Lower lobe of right lung (tissue), 2 donors: ENCODE results near the gene VAMP7. TPM values are rescaled to one million over a fixed set of nuclear protein-coding genes. Genes with fewer than 3 reads are reported as not detected.

Experiments used
- ATAC-seq, 2 donors: fragments of 200-7000 bp; cut with Tn5 transposase; one replicate each; pipeline ENCODE4 v1.9.1; 2020 to 2022; ENCODE audit warnings: mild to moderate bottlenecking in 2 of 2, moderate library complexity in 2 of 2
- DNase-seq: peaks from one replicate; pipeline ENCODE4 v3.0.0-alpha.2; 2020
- H3K27ac ChIP-seq: fragments of 200-600 bp; one replicate; pipeline ENCODE4 v1.8.0; 2022
- H3K27me3 ChIP-seq: fragments of 200-600 bp; one replicate; pipeline ENCODE4 v1.8.0; 2022; ENCODE audit warnings: low read depth
- H3K36me3 ChIP-seq: fragments of 200-600 bp; one replicate; pipeline ENCODE4 v1.8.0; 2022; ENCODE audit warnings: mild to moderate bottlenecking
- H3K4me1 ChIP-seq: fragments of 200-600 bp; one replicate; pipeline ENCODE4 v1.8.0; 2022
- H3K4me3 ChIP-seq: fragments of 200-600 bp; one replicate; pipeline ENCODE4 v1.8.0; 2022; ENCODE audit warnings: mild to moderate bottlenecking
- H3K9me3 ChIP-seq: fragments of 200-600 bp; one replicate; pipeline ENCODE4 v1.8.0; 2022
- CTCF ChIP-seq: fragments of 200-600 bp; IDR thresholded peaks from one replicate; pipeline ENCODE4 v1.8.0; 2022; ENCODE audit warnings: antibody characterized with exemption, mild to moderate bottlenecking
- intact Hi-C: fragments of 100-400 bp; cut with DNase I; formaldehyde crosslinking; loops from one replicate; pipeline ENCODE4 v1.11.0; 2022
- total RNA-seq: library from RNA; stranded (reverse); fragmentation: NEBNext Ultra II Directional; extraction: Animal tissue kit (Norgen Biotek cat#: 25700); gene quantifications from one replicate; pipeline ENCODE4 v1.2.1, GENCODE V29; 2021
- donor health status: DM: no; HTN: yes; CAD: no; lungs with severe emphysema.

VAMP7 gene
- total RNA-seq, 1 donor from 2014 or later, result 31.0 TPM

DNA sequence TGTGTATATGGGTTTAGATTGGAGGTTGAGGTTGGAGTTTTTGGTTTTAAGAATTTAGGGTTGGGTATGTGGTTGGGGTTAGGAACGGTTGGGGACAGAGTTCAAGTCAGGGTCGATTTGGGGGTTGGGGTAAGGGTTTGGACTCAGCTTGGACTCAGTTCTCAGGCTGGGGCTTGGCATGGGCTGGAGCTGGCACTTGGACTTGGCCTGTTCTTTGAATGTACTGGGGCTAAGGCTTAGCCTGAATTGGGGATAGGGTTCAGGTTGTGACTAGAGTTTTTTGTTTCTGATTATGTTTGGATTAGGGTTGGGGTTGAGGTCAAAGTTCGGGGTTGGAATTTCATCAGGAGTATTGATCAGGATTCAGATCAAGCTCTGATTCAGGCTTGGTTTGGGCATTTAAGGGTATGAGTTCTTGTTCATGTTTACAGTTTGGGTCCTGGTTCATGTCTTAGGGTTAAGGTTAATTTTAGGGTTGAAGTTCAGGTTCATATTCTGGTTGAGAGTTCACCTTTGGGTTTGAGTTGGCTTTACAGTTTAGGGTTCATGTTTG lies 70.2 kb downstream of the VAMP7 start:
- Histone ChIP-seq H3K27ac (no peak overlapping the region), H3K9me3 (no peaks in the 10 kb centered on the region), H3K27me3 (no peaks in the 10 kb centered on the region), H3K4me1 (no peaks in the 10 kb centered on the region), H3K36me3 (no peaks in the 10 kb centered on the region), H3K4me3 (no peak overlapping the region)
- no peak for TF ChIP-seq CTCF
- intact Hi-C loops, result no loop called here
- DNase-seq, result no peak
- no peak for ATAC-seq

GRCh38 chrX:155953055-155953454 lies 71.9 kb downstream of the VAMP7 start:
- Histone ChIP-seq H3K4me3 (no peak overlapping the region), H3K36me3 (no peaks in the 10 kb centered on the region), H3K27me3 (no peaks in the 10 kb centered on the region), H3K4me1 (no peaks in the 10 kb centered on the region), H3K9me3 (no peaks in the 10 kb centered on the region), H3K27ac (no peak overlapping the region)
- TF ChIP-seq CTCF, result no peak
- intact Hi-C loops, result no loop called here
- DNase-seq (no peak), ATAC-seq (no peak)

GRCh38 chrX:155954793-155955192 lies 73.6 kb downstream of the VAMP7 start:
- intact Hi-C loops, result no loop called here
- TF ChIP-seq CTCF, result no peak
- no peaks in the 10 kb centered on the region for H3K27me3 ChIP-seq
- ATAC-seq, result no peak
- DNase-seq, result no peak
- H3K27ac ChIP-seq, result no peak overlapping the region
- H3K4me3 ChIP-seq, result no peak overlapping the region
- no peaks in the 10 kb centered on the region for H3K4me1 ChIP-seq
- no peaks in the 10 kb centered on the region for H3K9me3 ChIP-seq
- H3K36me3 ChIP-seq, result no peaks in the 10 kb centered on the region

DNA sequence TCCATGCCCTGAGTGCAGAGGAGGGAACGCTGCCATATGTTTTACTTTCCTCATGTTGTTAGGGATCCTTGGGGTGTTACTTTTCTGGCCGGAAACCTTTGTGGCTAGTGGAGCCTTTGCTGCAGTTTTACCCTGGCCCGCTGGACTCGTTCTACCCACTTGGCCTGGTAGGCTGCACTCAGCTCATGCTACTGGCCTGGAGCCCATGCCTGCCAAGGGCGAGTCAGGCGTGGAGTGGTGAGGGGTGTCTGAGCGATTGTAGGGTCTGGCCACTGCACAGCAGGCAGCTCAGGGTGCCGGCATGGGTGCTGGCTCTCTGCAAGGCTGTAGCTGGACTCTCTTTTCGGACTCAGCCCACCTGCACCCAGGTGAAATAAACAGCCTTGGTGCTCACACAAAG lies 75.0 kb downstream of the VAMP7 start:
- ATAC-seq (no peak), DNase-seq (no peak)
- Histone ChIP-seq H3K9me3 (no peaks in the 10 kb centered on the region), H3K36me3 (no peaks in the 10 kb centered on the region), H3K27ac (no peak overlapping the region), H3K4me1 (no peaks in the 10 kb centered on the region), H3K27me3 (no peaks in the 10 kb centered on the region), H3K4me3 (no peak overlapping the region)
- no peak for TF ChIP-seq CTCF
- intact Hi-C loops, result no loop called here

DNA sequence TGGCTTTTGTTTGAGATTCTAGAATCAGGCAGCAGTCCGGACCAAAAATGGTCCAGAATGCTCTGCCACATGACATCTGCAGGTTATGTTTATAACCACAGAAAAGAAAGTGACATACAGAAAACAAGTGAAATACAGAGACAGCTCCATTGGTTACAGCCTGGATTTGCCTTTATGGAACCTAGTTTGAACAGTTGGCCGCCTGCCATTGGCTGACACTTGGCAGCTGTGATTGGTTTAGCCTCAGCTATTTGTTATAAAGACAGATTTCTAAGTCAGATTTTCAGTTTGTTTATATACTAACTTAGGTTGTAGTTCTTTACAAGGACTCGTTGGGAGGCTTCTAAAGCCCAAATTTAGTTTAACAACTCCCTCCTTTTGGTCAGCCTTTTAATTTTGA lies 75.5 kb downstream of the VAMP7 start:
- H3K27ac ChIP-seq, result no peak overlapping the region
- no peaks in the 10 kb centered on the region for H3K9me3 ChIP-seq
- TF ChIP-seq CTCF, result no peak
- H3K27me3 ChIP-seq, result no peaks in the 10 kb centered on the region
- no peak for ATAC-seq
- no peaks in the 10 kb centered on the region for H3K4me1 ChIP-seq
- intact Hi-C loops, result no loop called here
- no peak overlapping the region for H3K4me3 ChIP-seq
- no peaks in the 10 kb centered on the region for H3K36me3 ChIP-seq
- no peak for DNase-seq

GRCh38 chrX:155957843-155958242 lies 76.7 kb downstream of the VAMP7 start:
- no peak overlapping the region for H3K27ac ChIP-seq
- DNase-seq, result no peak
- ATAC-seq, result no peak
- H3K27me3 ChIP-seq, result no peaks in the 10 kb centered on the region
- no peaks in the 10 kb centered on the region for H3K36me3 ChIP-seq
- H3K9me3 ChIP-seq, result no peaks in the 10 kb centered on the region
- no peak overlapping the region for H3K4me3 ChIP-seq
- no peaks in the 10 kb centered on the region for H3K4me1 ChIP-seq
- TF ChIP-seq CTCF, result no peak
- intact Hi-C loops, result no loop called here
